Measurements from ENCODE around the gene CACNA1C.

The CACNA1C gene

DNA sequence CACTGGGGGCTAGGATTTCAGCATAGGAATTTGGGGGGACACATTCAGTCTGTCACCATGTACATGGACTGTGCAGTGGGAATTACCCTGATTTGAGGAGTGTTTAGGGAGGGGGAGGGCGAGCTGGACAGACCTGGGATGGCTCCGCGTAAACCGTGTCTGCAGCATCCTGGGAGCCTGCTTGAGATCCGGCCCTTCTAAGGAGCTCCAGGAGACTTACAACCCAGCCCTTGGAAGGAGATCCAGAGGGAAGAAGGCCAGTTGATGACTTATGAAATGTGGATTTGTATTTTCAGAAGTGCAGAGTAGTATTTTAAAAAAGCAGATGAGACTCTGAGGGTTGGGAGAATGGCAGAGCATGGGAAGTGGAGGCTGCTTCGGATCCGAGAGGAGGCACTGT, 153.2 kb downstream of the CACNA1C start:
- DNase-seq (ENCODE audit: low spot score), result no peak

DNA sequence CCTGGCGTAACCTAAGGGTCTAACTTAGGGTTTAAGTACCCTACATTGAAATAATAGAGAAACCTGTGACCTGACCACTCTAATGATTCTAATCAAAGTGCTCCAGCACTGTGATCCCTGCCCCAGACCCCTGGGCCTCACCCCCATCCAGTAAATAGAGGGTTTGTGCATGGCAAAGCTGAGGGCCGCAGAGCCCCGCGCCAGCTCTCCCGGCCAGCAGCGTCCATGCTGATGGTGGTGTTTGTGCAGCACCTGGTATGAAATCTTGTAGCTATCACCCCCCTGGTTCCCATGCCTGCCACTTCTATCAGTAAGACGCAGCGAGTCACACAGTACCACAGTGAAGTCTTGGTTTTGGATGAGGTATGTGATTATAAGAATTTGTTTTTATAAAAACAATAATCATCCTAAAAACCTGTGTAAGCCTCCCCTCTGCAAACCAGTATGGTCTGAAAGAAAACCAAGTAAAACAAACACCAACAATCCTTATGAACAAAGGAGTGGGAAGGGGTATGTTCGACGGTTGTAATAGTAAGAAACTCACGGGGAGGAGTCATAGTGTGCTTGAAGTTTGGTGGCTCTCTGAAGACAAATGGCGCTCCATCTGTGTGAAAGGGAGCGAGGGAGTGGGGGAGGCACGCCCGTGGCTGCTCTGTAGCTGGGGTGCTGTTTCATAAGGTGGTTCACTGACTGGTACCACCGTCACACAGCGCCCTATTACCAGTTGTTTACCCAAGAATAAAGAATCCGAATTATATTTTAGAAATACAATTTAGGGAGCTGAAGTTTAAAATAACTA, 156.2 kb downstream of the CACNA1C start:
- no peak for DNase-seq (ENCODE audit: low spot score)

DNA sequence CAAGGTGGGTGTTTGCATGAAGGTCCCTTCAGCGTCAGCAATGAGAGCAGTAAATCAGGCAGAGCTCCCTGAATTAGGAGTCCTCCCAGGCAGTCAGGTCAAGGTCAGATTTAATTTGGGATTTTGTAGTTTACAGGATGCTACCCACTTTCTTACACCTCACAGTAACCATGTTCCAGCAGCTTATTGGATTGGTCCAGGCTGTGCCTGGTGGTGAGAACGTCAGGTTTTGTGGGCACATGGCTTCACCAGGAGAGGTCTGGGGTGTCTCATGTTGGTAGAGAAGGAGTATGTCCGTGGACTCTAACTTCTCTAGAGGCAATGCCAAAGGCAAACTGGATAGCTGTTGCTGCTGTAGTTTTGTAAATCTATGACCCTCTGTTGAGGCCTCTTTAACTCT, 158.3 kb downstream of the CACNA1C start:
- DNase-seq (ENCODE audit: low spot score), result no peak

DNA sequence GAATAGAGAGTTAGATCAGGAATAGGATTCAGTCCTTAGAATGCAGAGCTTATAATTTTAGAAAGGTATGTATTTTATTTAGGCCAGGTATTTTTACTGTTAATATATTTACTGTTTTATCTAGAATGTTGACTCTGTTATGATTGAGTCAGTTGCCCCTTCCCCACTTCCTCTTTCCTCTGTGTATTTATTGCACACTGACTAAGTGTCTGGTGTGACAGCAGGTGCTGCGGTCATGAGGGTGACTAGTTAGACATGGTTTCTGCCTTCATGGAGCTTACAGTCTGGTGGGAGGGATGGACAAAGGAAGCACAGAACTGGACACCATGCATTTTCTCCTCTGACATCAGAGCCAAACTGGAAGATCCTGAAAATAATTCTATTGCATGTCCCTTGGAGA, 159.8 kb downstream of the CACNA1C start:
- DNase-seq (ENCODE audit: low spot score), result no peak

DNA sequence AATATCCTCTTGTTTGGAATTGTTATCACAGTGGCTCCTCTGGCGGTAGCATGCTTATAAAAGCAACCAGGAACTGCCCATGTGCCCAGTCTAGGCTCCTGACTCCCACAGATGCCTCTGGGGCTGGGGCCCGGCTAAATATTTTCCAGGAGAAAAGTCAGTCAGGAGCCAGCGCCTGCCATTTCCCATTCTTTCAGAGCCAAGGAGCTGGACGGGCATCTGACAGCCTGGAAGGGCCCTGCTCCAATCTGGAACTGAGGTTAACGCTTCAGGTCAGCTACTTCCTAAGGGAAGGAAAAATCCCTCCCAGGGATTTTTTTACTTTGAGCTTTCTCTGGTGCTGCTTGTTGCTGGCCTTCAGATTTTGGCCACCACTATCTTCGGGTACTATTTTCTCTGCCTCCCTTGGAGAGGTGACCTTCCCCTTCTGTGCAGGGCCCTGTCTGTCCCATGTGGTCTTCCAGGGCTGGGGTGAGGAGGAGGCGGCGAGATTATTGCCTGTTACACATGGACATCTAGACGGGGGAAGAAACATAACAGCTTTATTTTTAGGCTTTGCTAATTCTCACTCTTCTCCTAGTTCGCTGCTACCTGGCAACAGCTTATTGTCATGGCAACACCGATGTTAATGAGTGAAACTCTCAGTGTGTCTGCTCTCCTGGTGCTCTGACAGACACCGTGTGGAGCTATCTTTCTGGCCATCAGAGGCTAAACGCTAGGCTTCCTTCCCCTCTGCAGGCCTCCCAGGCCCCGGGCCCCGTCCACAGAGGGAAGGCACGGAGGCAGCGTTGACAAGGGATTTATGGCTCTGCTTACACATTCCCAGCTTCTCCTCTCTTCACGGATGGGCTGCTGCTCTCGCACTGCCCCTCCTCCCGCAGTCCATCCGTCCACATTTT, 160.4 kb downstream of the CACNA1C start:
- no peak for DNase-seq (ENCODE audit: low spot score)

DNA sequence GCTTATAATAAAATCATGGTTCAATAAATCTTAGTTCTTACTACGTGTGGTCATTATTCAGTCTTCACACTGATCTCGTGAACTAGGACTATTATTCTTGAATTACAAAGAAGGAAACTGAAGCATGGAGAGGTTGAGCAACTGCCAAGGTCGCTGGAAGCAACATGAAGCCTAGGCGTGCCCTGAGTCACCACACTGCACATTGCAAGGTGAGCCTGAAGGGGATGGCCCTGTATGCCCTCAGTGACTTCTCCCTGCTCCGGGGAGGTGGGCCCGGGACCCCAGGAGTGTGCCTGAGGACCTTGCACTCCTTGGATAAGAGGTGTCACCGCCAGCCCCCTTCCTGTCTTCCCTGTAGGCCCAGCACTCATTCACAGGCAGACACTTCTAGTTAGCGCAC, 161.6 kb downstream of the CACNA1C start:
- DNase-seq (ENCODE audit: low spot score), result no peak

DNA sequence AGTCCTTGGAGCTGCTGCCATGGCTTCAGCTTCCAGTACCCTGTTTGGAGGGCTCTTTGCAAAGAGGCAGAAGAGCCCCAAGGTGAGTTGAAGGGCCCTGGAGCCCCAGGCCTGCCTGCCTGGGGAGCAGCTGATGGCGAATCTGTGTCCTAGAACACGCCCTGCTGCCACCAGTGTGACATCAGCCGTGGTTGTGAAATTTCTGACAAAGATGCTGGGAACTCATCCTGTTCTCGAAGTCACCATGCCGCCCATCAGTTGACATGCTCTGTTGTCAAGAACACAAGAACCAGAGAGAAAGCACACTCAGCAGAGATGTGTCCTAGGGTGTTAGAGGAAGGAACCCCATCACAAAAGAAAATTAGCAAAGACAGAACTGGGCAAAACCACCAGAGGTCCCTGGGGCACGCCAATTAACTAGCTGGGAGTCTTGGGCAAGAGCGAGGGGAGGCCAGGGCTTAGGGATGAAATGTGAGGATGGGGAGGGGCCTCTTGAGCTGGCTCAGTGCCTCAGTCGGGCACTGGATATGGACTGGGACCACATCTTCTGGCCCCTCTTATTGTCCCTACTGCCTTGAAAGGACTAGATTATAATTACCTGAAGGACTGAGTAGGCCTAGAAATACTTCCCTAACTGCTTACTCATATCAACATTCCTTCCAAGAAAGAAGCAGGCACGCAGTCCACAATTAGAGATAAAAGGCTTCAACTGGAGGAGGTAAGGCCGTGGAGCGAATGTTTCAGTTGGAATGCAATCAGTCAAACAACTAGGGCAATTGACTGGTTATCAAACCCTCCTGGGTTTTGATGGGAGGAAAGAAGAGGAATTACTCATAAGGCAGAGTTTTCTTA, 163.1 kb downstream of the CACNA1C start:
- DNase-seq (ENCODE audit: low spot score), result no peak

DNA sequence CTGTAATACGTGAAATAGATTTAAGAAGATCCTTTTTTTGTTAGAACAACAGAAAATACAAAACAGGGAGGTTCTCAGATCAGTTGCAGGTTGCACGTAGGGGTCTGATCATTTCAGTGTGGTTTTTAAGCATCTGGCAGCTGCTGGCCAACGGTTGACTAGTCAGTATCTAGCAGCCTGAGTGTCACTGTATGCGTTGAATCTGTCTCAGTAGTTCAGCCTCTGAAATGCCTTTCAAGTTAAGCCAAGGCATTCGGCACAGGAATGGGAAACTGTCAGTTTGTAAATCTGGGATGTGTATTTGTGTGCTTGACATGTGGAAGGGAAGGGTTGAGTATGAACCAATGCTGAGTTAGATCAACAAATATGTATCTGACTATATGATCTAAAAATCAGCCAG, 165.9 kb downstream of the CACNA1C start:
- DNase-seq (ENCODE audit: low spot score), result no peak

DNA sequence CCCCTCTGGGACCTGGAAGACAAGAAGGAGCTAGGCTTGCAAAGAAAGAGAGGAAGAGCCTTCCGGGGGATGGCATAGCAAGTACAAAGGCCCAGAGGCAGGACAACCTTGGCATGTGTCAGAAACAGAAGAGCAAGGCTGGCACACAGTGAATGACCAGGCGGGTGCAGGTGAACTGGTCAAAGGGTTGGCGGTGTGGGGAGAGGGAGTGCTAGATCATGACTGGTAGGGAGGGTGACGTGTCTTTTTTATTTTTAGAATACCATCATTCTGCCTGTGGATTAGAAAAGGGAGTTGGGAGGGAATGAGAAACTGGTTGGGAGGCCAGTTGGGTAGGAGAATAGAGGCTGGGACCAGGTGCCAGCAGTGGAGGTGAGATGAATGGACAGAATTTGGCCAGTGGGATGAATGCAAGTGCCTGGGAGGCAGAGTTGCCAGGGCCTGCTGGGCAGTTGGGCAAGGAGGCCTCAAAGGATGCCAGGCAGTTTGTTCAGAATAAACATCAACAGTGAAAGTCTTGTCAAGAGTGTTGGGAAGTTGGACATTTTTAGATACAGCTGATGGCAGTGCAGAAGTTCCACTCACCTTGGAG, 168.3 kb downstream of the CACNA1C start:
- DNase-seq (ENCODE audit: low spot score), result no peak

DNA sequence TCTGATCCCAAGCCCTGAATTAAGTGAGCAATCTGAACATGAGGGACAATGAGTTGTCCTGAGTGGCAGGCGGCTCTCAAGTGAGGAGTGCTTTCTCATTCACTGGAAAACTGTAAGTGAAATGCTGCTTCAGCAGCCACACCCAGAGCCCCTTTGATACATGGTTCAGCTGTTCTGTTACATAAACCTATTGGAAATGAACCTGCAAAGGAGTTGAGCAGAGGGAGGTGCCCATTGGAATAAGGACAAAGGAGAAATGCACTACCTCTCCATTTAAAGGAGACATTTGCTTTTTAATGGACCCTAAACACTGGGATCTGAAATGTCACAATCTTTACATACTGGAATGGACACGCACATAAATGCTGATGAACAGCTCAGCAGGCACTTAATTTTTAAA, 169.9 kb downstream of the CACNA1C start:
- no peak for DNase-seq (ENCODE audit: low spot score)

DNA sequence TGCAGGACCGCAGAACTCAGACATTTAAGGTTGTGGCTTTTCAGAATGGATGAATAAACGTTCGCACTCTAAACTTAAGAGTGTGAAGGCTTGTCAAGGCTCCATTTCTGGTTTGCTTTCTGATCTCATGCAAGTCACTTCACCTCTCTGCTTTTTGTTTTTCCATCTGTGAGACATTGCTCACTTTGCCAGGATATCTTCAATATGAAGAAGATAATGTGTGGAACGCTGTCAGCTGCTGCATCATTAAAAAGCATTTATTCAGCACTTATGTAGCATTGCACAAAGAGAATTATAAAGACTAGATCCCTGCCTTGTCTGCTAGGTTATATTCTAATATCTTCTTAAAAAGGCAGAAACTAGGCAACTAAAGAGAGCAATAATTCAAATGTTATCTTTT, 172.2 kb downstream of the CACNA1C start:
- no peak for DNase-seq (ENCODE audit: low spot score)

DNA sequence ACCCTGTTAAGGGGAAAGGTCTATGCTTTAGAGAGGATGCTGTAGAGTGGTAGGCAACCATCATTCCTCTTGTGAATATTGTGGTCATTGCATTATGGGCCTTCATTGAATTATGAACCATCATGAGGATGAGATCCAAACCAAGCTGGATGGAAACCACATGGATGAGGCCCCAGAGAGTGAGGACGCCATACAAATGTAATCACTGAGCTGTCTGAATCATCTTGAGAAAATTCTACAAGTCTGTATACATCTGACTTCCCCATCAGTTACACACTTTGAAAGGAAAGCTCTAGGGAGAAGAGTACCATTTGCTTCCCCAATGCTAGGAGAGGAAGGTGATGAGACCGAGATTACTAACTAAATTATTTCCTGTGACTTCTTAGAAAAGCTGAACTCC, 172.9 kb downstream of the CACNA1C start:
- no peak for DNase-seq (ENCODE audit: low spot score)

DNA sequence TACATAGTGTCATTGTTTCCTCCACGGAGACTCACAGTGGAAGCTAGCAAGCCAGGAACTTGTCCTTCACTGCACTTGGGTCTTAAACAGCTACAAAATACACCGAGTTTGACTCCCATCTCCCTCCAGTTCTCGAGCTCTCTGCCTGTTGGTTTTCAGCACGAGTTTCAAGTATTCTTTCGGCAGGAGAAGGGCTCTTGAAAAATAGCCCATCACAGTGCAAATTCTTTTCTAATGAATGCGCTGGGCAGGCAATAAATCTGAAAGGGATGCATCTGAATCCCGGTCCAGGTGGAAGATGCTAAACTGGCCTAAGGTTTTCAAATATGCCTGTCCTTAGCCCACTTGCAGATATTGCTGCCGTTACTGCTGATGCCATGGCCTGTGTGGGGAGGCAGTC, 173.9 kb downstream of the CACNA1C start:
- DNase-seq (ENCODE audit: low spot score), result no peak

DNA sequence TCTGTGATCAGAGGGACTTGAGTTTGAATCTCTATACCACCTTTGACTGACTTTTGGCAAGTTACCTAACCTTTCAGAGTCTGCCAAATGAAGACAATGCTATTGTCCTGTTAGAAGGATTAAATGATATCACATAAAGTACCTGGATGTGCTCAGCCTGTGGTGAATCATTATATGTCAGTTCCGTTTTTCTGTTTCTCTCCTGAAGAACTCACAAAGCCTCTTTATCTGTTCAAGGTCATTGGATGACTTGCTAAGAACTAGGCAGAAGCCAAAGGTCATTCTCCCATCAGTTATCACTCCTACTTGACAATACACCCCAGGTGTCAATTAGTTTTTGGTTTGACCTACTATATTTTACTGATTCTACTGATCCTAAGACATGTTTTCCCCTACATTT, 174.6 kb downstream of the CACNA1C start:
- DNase-seq (ENCODE audit: low spot score), result no peak

DNA sequence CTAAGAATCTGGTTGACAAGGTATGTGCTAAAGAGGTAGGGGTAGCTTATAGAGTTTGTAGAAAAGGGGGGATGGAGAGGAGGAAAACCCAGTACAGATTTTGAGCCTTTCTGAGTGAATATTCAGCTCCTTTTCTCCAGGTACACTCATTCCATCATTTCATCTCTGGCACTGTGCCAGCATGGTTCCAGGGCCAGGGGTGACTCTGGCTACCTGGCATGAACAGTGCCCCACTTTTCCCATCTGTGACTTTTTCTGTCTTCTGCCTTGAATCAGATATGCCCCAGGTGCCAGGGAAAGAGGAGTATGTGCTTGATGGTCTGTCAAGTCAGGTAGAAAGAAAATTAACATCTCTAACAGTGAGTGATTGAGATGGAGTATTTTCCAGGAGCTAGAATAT, 175.7 kb downstream of the CACNA1C start:
- no peak for DNase-seq (ENCODE audit: low spot score)

DNA sequence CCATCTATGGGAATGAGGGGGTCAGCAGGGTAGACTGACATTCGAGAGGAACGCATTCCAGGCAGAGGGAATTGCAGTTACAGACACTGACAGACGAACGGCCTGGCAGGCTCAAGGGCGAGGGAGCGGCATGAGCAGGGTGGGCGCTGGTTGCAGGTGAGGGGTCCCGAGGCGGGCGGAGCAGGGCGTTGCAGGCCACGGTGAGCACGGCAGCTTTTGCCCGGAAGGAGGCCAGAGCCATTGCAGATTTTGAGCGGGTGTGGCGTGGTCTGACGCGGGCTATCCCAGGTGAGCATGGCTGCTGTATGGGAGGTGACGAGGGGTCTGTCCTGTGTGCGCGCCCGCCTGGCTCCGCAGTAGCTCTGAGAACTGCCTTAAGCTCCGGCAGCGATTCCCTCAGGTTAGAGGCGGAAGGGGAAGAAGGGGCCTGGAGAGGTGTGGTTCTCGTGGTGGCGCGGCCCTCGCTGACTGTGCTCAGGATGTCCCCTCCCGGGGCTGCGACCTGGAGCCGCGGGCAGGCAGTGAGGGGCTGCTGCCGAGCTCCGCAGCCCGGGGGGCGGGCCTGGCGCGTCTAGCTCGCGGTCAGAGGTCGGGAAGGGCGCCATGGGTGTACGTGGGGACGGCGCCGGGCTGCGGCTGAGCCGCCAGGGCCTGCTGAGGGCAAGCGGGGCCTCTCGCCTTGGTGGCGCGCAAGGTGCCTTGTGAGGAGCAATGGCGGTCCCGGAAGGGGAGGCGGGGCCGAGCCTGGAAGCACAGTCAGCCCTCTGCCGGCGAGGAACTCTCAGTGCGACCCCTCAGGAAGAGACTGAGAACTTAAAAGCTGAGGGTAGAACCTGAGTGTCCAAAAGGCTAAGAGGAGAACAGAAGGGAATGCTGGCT, 177.1 kb downstream of the CACNA1C start:
- DNase-seq (ENCODE audit: low spot score), result no peak

DNA sequence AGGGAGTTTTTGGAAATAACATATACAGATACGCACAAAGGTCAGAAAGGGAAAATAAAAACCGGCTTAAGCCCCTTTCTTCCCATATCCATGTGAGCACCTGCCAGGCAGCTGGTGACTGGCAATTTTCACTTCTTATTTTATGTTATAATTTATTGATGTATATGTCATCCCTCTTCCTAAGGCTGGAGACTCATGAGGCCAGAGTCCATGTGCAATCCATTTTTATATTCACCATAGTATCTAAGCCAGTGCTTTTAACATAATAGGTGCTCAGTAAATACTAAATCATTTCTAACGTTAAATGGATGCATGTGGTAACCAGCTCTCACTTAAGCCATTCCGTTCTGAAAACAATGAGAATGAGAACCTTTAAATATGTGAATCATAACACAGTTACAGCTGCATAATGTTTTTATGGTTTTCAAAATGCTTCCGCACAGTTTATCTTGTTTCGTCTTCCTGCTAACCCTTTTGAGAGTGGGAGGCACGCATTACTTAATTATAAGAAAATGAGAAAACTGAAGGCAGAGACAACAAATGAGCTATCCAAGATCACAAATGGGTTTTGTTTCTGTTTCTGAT, 178.3 kb downstream of the CACNA1C start:
- DNase-seq (ENCODE audit: low spot score), result no peak

DNA sequence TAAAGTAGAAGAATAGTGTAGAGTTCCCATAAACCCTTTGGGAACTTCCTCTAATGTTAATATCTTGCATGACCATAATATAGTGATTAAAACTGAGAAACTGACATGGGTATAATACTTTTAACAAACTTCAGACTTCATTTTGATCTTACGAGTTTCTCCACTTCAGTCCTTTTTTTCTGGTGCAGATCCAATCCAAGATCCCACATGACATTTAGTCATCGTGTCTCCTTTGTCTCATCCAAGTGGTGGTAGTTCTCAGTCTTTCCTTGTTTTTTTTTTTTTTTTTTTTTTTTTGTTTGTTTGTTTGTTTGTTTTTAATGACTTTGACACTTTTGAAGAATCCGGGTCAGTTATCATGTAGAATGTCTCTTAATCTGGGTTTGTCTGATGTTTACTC, 179.2 kb downstream of the CACNA1C start:
- DNase-seq (ENCODE audit: low spot score), result no peak

DNA sequence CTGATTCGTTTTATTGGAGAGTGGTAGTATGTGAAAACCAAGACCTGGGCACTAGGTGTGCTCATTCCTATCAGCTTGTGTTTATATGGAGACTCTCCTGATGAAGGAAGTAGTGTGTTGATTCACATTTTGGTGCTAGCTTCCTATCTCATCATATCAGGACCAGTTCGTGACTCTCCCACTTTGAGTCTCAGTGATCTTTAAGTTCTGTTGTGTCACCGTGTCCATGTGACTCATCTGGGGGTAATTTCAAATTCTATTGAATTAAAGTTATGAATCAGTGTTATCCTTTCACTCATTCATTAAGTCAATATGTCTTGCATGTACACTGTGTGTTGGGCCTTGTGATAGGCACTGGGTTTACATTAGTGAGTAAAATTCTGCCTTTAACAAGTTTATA, 180.2 kb downstream of the CACNA1C start:
- DNase-seq (ENCODE audit: low spot score), result no peak

DNA sequence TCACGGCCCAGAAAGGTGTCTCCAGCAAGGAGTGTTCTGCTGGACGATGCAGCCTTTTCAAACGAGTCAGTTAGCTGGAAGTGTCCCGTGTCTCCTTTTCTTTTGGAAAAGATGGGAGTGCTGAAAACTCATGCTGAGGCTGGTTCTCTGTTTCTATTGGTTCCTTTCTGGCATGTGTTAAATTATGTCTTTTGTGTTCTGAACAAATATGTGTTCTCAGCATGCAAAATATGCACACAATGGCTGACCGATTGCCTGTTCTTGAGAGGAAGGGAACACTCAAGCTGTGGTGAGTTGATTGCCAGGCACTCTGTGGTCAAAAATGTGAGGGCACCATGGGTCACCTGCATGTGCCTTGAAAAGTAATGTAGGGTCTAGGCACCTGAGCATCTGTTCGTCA, 181.3 kb downstream of the CACNA1C start:
- DNase-seq (ENCODE audit: low spot score), result no peak

All from LoVo (cell line).